Stimulated activated CD8-positive, alpha-beta memory T cell treated with anti-CD3 and anti-CD28 coated beads, Interleukin-2, amount 100 ng/mL, for 48 hours (primary cell): ENCODE measurements around the gene IFNL3.
"Not testable (repeated sequence)": the region's sequence is repeated elsewhere in the genome, so short reads cannot be mapped to it uniquely, and the experiment has no call there.

Experiments
- DNase-seq, 2 donors: peaks; one replicate each; pipeline ENCODE4 v3.0.0-alpha.2; 2020; ENCODE audit warnings: low read depth in 2 of 2

IFNL3 gene

DNA sequence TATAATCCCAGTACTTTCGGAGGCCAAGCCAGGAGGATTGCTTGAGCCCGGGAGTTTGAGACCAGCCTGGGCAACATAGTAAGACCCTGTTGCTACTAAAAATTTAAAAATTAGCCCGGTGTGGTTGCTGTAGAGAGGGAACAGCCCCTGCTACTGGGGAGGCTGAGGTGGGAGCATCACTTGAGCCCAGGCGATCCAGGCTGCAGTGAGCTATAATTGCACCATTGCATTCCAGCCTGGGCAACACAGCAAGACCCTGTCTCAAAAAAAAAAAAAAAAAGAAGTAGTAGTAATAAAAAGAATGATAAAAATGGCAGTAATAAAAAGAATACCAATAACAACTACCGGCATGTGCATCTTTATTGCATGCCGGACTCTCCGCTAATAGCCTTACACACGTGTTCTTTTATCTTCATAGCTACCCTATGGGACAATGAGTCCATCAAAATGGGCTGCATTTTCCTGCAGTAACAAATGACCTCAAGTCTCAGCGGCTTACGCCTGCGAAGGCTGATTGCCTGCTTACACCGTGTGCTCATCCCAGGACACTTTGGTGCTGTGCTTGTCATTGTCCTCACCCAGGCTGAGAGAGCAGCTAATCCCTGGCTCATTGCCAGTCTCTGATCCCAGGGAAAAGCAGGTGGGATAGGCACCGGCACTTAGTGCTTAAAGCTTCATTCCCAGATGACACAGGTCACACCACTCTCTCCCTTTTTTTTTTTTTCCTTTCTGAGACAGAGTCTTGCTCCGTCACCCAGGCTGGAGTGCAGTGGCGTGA is 26.4 kb downstream of the IFNL3 start:
- no peak for DNase-seq

GRCh38 chr19:39217094-39217493 is 27.7 kb downstream of the IFNL3 start:
- no peak for DNase-seq

DNA sequence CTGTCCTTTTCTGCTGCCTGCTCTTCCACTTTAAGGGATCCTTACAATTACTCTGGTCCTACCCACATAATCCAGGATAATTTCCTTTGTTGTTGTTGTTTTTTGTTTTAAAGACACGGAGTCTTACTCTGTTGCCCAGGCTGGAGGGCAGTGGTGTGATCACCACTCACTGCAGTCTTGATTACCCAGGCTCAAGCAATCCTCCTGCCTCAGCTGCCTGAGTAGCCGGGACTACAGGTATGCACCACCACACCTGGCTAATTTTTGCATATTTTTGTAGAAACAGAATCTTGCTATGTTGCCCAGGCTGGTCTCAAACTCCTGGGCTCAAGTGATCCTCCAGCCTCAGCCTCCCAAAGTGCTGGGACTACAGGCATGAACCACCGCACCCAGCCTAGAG is 29.5 kb downstream of the IFNL3 start:
- not testable (repeated sequence) for DNase-seq

DNA sequence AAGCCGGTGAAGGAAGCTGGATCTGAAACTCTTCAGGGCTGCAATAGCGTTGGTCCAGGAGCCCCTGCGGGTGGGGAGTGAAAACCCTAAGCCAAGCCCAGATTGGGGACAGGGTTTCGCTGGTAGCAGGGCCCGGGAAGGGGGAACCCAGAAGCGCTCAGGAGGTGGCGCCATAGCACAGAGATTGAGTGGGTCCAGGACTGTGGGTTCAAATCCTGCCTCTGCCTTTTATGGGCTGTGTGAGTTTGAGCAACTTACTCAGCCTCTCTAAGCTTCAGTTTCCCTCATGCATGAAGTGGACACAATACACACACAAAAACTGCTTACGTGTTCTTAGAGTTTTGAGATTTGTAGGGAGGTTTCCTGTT is 32.4 kb downstream of the IFNL3 start:
- DNase-seq: peak; percentile 40 to 52

- no peak for DNase-seq
Observed at GRCh38 chr19:39211731-39212374, 33.0 kb downstream of the IFNL3 start.

GRCh38 chr19:39209196-39209595 is 35.6 kb downstream of the IFNL3 start:
- DNase-seq: no peak

DNA sequence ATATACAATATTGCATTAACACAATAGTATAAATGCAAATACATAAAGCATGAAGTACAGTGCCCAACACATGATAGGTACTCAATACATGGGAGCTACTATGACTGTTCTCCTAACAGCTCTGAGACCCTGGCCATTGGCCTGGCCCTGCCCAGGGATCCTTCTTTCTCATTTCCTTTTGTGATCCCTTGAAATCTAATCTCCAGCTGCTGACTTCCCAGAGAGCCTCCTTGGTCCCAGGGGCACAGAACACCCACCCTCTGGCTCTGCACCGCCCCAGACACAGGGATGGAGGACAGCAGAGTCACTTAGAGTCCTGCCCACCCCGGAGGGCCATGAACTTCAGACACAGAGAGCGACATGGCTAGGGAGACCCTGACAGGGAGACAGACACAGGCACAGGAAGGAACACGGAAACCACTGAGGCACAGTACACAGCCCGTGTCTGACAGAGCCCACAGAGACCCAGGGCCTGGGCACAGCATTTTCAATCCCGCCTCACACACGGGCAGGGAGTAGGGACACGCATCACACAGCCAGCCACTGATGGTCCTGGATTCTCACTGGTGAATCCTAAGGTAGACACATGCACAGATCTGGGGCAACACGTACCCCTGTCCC is 36.5 kb downstream of the IFNL3 start:
- DNase-seq: no peak

- DNase-seq: no peak
Observed at GRCh38 chr19:39207293-39207836, 37.4 kb downstream of the IFNL3 start.

DNA sequence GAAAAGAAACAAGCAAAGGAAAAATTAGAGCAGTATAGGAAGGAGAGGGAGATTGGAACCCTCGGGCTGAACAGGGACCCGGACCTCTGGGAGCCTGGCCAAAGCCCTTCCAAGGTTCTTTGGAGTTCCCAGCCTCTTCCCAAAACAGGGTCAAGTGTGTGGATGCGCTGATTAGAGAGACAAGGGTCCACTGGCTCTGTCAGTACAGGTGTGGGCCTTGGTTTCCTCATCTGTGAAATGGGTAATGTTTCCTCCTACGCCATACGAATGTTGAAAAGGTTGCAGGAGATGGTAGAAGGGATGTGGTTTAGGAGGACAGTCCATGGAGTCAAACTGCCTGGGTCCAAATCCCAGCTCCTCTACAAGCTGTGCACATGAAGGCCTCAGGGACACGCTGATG is 38.7 kb downstream of the IFNL3 start:
- no peak for DNase-seq

DNA sequence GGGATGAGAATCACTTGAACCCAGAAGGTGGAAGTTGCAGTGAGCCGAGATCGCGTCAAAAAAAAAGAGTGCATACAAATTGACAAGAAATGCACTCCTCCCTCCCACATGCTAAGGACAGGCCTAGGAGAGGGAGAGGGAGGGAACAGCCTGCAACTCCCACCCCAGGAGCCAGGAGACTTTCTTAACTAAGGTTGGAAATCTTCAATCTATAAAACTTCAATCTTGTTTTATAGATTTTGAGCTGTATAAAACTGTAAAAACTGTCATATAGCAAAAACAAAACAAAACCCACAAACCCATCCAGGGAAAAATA is 39.4 kb downstream of the IFNL3 start:
- no peak for DNase-seq

DNA sequence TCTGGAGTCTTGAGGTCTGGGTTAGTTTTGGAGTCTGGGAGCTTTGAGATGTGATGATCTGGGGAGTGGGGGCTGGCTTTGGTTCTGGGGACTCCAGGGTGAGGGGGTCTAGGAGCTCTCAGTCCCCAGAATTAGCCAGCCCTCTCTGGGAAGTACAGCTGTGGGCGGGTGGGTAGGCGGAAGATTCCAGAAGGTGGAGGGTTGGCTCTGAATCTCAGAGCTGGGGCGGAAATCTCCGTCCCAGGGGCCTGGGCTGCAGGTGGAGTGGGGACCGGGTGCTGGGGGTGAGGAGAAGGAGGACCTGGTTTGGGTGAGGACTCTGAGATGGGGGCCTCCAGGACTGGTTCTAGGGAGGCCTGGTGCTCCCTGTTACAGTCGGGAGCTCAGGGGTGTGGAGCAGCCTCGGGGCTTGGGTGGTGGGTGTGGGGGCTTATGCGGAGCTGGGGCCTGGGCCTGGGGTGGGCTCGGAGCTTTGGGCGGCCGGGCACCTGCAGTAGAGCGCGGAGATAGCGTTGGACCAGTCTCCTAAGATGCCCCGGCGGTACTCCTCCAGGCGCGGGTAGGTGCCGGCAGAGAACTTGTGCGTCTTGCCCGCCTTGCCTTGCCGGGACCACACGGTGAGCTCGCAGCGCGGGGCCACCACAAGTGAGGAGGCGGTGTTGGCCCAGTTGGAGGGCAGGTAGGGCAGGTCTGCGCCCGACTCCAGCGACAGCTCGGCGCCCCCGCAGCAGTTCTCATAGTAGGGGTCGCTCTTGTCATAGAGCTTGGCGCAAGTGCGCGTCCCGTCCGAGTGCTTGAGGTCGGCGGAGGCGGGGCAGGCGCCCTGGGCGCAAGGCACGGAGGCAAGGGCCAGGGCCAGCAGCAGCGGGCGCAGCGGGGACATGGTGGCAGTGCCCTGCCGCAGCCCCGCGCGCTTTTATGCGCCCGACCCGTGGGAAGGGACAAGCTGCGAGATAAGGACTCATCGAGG is 41.1 kb downstream of the IFNL3 start, which contains the start of gene SYCN:
Gene SYCN (minus strand): TSS at position 892 of the 970 bp plus-strand sequence. CDS start 9 bp downstream, at position 883.
- DNase-seq: no peak

DNA sequence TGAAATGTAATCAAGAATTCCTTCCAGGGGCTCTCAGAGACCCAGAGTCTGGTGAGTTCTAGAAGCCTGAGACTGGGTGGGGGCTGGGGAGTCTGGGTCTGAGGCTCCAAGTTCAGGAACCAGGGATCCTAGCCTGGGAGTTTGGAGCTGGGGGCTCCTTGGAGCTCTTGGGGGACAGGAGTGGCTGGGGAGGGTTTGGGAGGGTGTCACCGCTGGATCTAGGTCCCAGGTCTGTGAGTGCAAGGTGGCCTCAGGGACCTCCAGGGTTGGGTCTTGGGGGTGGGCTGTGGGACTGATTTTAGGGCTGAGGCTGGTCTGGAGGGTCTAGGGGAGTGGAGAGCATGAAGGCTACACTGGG is 41.8 kb downstream of the IFNL3 start:
- no peak for DNase-seq

- no peak for DNase-seq
Observed at GRCh38 chr19:39200803-39201115, 44.0 kb downstream of the IFNL3 start.

DNA sequence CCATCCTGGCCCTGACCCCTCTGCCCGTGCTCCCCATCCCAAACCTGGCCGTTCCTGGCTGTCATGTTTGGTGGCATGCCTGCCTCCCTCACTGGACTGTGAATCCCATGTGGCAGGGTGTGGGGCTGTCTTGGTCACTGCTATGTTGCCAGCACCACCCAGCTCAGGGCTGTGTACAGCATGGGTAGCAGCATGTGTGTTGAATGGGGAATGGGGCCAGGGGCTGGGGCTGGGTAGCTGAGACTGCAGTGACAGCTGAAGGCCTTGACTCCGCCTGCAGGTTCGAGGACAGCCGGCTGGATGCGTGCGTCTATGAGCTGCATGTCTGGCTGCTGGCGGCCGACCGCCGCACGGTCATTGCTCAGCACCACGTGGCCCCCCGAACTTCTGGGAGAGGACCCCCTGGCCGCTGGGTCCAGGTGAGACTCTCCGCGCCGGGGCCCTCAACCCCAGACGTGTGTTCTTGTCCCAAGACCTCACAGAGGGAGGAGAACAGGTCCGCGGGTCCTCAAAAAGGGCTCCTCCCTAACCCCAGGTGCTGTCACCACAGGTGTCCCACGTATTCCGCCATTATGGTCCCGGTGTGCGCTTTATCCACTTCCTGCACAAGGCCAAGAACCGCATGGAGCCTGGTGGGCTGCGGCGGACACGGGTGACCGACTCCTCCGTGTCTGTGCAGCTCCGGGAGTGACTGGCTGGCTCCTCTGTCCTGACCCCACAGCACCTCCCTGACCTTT is 44.6 kb downstream of the IFNL3 start:
- DNase-seq: no peak

GRCh38 chr19:39199025-39199424 is 45.8 kb downstream of the IFNL3 start:
- DNase-seq: no peak

DNA sequence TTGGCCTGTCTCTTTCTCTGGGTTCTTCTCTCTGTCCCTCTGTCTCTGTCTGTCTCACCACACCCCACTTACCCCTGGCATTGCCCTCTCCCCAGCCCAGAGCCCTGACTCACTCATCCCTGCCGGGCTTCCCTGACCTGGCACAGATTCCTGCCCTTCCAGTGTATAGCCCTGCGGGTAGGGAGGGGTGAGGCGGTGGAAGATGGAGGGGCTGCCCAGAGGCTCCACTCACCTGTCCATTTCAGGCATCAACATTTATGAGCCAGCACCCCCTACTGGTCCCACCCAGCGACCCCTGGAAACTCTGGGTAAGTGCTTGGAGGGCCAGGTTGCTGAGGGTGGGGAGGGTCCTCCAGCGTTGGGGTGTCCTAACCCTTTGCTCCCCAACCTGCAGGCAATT is 47.0 kb downstream of the IFNL3 start:
- DNase-seq: no peak

DNA sequence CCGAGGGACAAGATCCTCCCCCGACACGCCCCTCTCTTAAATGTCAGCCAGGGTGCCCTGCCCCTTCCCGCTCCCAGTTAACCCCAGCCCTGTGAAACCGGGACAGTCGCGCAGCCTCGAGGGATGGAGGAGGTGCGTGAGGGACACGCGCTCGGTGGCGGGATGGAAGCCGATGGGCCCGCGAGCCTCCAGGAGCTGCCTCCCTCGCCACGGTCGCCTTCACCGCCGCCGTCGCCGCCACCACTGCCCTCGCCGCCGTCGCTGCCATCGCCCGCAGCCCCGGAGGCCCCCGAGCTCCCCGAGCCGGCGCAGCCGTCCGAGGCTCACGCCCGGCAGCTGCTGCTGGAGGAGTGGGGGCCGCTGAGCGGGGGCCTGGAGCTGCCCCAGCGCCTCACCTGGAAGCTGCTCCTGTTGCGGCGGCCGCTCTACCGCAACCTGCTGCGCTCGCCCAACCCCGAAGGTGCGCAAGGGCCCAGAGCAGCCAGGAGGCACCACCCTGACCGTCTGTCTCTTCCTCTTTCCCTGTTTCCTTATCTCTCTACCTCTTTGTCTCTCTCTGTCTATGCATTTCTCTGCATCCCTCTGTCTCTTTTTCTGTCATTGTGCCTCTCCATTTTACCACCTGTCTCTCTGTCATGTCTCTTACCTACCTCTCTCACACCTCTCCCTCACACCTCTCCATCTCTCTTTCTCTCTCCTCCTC is 47.8 kb downstream of the IFNL3 start, which contains the start of gene NCCRP1:
Gene NCCRP1 (plus strand): TSS at position 105 of the 703 bp plus-strand sequence. CDS start 19 bp downstream, at position 124.
- no peak for DNase-seq

GRCh38 chr19:39196320-39196719 is 48.5 kb downstream of the IFNL3 start:
- DNase-seq: no peak

DNA sequence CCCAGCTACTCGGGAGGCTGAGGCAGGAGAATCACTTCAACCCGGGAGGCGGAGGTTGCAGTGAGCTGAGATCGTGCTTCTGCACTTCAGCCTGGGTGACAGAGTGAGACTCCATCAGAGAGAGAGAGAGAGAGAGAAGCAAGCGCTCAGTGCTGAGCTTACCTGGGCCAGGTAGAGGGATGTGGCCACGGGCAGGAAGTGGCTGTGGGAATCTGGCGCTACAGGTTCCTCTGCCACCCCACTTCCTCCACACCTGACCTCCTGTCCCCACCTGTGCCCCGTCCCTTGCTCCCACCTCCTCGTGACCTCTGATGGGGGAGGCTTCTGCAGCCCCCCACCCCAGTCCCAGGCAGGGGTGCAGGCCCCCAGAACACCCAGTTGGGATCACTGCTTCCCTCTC is 49.1 kb downstream of the IFNL3 start:
- no peak for DNase-seq

DNA sequence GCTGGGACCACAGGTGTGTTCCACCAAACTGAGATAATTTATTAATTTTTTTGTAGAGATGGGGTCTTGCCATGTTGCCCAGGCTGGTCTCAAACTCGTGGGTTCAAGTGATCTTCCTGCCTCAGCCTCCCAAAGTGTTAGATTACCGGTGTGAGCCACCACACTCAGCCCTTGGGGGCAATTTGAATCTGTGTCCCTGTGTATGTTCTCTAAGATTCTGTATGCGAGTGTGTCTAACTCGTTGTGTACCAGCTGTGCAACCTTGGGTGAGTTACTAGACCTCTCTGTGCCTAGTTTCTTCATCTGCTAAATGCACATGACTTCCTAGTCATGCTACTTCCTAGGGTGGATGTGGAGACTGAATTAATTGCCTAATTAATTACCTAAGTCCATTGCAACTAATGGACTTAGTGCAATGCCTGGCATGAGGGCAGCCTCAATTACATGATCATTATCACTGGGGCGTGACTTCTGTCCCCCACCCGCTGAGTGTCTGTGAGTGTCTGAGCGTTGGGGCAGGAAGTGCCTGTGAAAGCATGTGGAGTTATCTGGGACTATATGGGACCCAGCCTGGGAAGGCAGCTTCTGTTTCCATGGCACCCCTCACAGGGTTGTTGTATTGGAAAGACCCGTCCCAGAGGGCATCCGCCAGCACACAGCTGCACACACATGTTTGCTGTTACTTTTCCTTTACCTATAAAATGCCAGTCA is 49.8 kb downstream of the IFNL3 start:
- no peak for DNase-seq
